Activated CD8-positive, alpha-beta memory T cell treated with anti-CD3 and anti-CD28 coated beads, Interleukin-2, amount 50 U/mL, for 24 hours (primary cell): ENCODE measurements around the gene CCNE1.

ENCODE experiments used
- DNase-seq: peaks from one replicate; pipeline ENCODE4 v3.0.0-alpha.2; 2020; ENCODE audit errors: extremely low read depth

The CCNE1 gene

GRCh38 chr19:29811125-29812079 is at the start of gene CCNE1:
Gene CCNE1, plus strand, starts transcription at chr19:29811991. Its CDS starts 565 bp downstream, at chr19:29812556.
- DNase-seq: peak; percentile 80

DNA sequence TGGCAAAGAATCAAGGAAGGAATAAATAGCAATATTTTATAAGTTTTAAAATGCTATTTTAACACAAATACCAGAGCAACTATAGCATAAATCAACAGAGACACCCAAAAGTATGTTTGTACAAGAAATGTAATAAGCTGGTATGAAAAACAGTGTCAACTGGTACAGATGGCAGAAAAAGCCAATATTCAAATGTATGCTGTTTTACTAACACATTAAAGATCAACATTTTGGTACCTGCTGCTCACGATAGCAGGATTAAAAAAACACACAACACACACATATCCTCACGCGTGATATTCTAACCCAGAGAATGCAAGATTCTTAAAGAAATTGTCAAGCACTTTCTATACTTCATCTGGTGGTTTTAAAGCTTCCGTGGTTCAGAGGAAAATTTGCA is 48.6 kb upstream of the CCNE1 start:
- no peak for DNase-seq

GRCh38 chr19:29764361-29764760 is 47.4 kb upstream of the CCNE1 start:
- DNase-seq: no peak

- DNase-seq: no peak
These were observed 45.7 kb upstream of the CCNE1 start for GRCh38 chr19:29766100-29766499.

DNA sequence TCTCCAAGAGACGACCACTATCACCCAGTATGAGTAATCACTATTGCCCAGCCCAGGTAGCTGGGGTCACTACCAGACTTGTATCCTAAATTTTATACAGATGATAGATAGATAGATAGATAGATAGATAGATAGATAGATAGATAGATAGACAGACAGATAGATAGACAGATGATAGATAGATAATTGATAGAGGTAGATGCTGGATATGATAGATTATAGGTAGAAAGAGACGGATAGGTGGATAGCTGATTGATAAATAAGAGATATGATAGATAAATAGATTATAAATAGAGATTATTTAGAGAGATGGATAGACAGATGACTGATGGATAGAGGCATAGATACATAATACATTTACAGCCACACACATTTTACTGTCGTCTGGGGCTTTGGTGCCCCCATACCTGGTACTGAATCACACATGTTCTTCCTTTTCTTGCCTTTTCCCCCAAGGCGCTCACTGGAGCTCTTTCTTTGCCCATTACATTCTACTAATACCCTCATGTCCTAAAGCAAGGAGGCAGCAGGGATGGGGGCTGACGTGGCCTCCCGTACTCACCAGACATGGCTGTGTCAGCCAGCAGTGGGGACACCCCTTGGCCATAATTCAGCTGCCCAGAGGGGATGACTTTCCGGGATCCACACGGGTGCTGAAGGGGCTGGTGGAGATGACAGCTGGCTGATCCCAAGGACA is 44.6 kb upstream of the CCNE1 start:
- DNase-seq: no peak

DNA sequence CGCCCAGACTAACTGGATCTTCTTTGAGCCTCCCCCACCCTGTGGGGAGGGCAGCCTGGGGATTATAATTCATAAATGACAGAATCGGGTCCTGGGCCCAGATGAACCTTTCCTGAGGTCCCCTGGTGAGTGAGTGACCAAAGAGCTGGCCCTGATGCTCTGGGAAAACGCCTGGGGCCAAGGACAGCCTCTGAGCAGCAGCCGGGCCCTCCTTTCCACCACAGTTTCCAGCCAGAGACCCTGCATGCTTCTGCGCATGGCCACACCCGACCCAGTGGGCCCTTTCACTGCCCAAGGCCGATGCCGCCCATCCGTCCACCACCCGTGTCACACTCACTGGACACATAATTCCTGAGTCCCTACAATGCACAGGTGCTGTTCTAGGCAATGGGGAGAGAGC is 43.6 kb upstream of the CCNE1 start:
- no peak for DNase-seq

GRCh38 chr19:29769997-29770396 is 41.8 kb upstream of the CCNE1 start:
- DNase-seq: no peak

- DNase-seq: no peak
These were observed 41.1 kb upstream of the CCNE1 start for GRCh38 chr19:29770648-29771047.

- DNase-seq: no peak
These were observed 39.9 kb upstream of the CCNE1 start for GRCh38 chr19:29771708-29772414.

DNA sequence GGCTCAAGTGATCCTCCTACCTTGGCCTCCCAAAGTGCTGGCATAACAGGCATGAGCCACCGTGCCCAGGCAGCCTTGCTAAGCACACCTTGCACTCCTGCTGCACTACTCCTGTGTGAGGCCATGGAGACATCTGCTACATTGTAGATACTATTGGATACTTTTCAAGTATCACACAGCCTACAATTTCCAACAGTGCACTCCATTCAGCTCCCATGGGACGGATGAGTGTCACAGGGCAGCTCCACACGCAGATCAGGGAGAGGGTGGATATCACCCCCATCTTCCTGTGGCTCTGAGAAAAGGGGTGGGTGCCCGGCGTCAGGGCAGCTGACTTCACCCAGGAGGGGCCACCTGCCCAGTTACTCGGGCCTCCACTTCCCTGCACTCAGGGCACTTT is 39.1 kb upstream of the CCNE1 start:
- DNase-seq: no peak

DNA sequence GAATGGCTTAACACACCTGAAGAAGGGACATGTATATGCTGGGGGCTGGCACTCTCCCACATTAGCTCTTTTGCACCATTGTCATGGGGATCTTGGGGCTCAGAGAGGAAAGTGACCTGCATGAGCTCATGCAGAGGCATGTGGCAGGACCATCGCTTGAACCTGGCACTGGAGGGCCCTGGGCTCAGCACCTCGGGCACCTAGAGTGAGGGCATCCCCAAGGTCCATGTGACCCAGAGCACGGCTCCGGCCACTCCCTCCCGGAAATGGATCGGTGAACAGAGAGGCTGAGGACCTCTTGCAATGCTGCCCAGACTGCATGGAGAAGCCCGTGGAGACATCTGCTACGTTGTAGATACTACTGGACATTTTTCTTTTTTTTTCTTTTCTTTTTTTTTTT is 38.6 kb upstream of the CCNE1 start:
- no peak for DNase-seq

- no peak for DNase-seq
These were observed 37.7 kb upstream of the CCNE1 start for GRCh38 chr19:29774126-29774525.

DNA sequence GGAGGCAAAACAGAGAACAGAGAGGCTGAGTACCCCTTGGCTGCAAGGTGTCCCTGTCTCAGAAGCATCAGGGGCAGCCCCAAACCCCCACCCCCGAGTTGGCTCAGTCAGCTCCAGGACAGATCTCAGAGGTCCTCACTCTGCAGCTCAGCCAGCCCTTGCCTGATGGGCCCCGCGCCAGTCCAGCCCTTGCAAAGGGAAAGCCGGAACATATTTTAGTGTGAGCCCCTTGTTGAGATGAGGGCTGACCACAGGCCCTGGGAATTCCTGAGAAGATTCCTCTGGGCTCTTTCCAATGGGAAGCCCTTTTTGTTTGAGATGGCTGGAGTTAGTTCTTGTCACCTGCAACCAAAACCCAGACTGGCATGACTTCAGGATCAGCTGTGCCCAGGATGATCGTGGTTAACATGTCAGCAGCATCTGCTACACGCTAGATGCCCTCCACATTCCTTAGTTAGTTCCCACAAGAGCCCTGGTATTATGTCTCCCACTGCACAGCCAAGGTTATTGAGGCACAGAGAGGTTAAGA is 33.9 kb upstream of the CCNE1 start:
- no peak for DNase-seq

- DNase-seq: no peak
These were observed 31.9 kb upstream of the CCNE1 start for GRCh38 chr19:29779921-29780320.

DNA sequence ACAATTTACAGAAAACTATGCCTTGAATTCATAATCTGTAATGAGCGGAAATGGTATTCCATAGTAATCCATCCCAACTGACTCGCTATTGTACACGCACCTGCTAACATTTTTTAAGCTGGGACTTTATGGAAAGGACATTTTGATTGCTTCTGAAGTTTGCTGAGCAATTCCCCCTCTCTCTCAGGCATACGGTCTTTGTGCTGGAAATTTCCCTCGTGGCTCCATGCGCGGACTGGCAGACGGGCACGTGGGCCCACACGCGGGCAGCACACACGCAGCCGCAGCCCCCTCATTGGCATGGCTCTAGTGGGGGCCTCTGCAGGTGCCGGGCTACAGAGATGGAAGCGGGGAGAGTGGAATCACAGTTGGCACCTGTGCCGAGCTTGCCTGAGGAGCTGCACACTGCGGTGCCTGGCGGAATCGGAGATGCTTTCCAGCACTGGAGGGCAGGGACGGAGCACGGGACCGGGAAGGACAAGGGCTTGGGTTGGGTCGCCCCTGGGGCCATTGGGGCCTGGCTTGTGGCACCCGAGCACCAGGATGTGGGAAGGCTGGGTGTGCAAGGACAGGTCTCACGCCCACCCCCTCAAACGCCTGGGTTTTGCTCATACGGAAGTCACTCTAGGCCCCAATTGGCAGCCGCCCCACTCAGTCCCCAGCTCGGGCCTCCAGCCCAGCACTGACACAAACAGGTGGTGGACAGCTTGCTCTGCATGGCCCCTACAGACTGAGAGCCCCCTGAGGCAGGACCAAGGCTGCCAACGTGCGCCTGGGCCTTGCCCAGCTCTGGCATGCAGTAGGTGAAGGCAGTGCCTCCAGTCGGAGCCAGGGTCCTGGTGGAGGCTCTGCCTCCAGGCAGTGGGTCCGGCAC is 30.2 kb upstream of the CCNE1 start:
- no peak for DNase-seq

DNA sequence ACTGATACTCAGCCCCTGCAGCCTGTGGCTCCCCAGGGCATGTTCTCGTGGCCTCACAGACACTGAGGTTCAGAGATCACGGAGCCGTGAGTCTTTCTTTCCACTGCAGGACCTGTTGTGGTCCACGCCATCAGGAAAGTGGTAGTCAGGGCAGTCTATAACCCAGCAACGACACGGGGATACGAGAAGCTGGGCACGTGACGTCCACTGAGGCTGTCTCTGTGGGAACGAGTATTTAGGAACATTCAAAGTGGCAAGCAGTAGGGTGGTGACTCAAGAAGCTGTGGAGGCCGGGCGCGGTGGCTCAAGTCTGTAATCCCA is 29.6 kb upstream of the CCNE1 start:
- DNase-seq: no peak

DNA sequence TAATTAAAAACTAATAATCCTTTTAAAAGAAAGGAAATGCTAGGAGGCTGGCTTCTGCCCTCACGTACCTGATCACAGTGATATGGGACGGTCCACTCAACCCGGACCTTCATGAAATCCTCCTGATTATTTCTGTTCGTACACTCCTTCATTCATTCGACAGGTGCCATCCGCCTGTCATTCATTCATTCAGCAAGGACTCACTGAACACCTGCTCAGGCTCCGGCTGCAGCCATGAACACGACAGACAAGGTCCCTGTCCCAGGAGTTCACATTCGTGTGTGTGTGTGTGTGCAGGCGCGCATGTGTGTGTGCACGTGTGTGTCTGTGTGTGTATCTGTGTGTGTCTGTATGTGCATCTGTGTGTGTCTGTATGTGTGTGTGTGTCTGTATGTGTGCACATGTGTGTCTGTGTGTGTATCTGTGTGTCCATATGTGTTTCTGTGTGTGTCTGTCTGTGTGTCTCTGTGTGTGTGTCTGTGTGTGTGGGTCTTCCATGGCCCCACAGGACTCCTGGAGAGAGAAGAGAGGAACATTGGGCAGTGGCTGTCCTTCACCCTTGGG is 28.1 kb upstream of the CCNE1 start:
- DNase-seq: no peak

DNA sequence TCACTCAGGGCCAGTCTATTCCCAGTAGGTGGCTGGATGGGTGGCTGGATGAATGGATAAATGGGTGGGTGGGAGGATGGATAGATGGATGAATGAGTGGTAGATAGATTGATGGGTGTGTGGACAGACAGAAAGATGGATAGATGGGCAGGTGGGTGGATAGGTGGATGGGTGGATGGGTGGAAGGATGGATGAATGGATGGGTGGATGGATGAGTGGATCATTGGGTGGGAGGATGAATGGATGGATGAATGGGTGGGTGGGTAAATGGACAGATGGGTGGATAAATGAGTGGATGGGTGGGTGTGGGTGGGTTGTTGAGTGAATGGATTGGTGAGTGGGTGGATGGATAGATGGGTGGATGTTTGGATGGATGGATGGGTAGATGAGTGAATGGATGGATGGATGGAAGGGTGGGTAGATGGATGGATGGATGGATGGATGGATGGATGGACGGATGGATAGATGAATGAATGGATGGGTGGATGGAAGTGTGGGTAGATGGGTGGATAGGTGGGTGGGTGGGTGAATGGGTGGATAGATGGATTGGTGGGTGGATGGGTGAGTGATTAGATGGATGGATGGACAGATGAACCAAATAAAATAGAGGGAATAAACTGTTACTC is 27.1 kb upstream of the CCNE1 start:
- no peak for DNase-seq

GRCh38 chr19:29785360-29785759 is 26.4 kb upstream of the CCNE1 start:
- no peak for DNase-seq

DNA sequence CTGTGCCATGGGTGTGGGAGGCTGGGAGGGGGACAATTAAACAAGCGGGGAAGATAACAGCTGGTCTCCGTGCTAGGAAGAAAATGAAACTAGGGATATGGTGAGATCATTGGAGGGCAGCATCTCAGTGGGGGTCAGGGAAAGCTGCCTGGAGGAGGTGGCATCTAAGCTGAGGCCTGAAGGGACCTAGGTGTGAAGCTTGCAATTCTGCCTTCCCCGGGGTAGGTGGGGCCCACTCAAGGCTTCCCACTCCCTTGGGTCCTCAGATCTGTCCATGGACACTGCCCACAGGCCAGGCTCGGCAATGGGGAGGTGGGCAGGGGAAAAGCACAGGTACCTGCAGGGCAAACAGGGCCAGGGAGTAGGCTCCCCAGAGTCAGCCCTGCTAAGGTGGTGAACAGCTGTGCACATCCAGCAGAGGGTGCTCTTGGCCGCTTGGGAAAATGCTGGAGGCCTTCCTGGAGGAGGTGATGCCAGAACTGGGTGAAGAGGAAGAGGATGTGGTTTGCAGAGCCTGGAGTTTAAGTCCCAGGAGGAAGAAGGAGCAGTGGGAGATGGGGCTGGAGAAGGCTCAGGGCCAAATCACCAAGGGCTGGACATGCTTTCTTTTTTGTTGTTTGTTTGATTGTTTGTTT is 25.7 kb upstream of the CCNE1 start:
- no peak for DNase-seq
